ENCODE data around the gene TXNDC16.

Gene TXNDC16

DNA sequence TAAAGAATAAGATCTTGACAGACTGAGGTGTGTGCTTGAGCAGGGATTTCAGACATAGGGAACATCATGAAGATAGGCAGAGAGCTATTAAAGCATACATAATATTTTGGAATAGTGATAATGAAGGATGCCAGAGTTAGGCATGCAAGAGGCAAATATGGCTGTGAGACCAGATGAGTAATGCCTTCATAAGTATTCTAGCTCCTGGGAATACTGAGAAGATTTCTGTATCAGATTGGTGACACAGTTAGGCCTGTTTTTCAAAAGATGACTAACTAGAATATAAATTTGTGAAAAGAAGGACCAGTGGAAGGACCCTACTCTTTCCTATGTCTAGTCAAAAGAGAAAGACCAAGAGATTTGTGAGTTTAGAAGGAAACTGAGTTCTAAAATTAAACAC lies 108.8 kb downstream of the TXNDC16 start:
- DNase-seq: no peak

DNA sequence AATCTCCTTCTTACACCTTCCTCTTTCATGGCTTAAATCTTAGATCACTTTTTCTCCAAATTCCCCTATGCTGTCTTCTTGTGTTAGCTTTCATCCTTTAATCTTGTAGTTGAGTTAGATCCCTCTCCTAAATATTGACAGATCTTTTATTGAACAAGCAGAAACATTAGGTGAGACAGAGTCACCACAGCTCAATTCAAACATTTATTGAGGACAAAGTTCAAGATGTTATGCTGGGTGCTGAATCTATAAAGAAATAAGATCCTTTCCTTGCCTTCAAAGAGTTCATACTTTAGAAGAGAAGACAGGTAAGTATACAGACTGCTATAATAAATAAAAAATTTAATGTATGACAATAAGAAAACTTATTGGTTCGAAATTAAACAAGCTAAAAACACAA lies 109.7 kb downstream of the TXNDC16 start:
- DNase-seq: no peak

DNA sequence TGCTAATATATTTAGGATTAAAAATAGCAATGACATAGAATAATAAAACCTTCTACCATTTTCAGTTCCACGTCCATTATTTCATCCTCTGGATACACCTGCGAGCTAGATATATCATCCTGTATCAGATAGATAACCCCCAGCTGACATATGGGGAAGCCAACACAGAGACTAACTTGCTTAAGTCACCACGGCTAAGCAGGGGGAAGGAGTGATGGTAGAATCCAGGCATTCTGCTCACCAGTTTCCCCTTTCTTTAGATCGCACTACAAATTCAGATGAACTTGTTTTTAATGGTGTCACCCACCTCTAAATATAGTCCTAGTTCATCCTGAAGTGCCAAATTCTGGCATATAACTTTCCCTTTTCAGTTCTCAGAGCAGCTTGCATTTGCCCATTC lies 110.1 kb downstream of the TXNDC16 start:
- DNase-seq: no peak

DNA sequence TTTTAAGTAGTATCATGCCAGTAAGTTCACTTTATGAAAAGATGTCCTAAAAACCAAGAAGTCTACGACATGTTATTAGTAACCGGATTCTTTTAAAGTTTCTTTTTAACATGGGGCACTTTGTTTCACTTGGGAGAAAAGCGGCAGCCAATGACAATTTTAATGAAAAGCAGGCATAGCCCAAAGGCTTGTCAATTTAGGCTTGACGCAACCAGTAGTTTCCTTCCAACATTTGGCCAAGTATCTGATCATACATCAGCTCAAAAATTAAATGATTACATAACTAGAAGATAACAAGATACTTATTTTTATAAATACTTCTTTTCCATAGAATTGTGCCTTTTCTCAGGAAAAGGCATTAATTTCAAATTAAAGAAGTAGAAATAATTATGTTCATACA lies 112.8 kb downstream of the TXNDC16 start:
- DNase-seq: no peak

DNA sequence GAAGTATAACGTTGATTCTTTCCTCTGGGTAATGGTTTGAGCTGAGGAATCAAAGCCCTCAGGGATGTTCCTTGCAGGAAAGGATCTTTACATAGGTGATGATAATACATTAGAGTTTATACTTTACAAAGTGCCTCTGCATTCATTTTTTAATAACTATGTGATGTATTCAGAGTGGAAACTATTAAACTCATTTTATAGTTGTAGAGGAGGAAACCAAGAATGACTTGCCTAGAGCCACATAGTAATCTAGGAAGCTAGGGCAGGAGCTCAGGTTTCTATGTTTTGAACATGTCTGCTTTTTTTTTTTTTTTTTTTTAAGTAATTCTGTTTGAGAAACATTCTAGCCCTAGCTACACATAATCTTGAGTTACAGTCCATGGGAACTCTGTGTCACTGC lies 117.3 kb downstream of the TXNDC16 start:
- no peak for DNase-seq

DNA sequence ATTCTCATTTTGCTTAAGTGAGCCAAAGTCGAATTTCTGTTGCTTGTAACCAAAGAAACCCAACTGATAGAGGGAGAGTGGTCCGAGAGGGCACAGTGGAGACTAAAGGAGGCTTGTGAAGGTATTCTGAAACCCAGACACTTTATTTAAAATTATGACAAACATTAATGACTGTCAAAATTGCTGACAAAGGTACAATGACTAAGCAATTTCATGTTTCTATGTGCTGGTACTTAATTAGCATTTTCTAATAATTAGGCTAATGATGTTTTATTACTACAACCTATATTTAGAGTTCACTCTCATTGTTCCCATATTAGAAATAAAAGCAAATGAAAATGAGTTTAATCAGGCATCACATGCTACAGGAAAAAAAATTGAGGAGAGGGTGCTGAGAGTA lies 121.8 kb downstream of the TXNDC16 start:
- no peak for DNase-seq

DNA sequence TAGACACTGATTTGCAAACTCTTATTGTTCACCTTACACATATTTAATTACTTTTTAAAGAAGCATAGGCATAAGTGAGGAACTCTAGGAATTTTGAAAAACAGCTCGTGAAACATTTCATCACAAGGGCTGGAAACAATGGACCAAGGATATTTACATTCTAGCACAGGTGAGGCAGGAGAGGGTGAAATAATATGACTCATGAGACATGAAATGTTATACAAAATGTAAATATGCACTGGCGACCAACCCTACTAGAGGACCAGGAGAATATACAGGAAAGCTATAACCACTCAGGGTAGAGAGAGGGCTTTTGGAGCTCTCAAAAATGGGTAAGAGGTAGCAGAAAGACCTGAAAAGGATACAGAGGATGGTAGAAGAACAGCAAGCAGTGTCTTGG lies 122.9 kb downstream of the TXNDC16 start:
- DNase-seq: no peak

DNA sequence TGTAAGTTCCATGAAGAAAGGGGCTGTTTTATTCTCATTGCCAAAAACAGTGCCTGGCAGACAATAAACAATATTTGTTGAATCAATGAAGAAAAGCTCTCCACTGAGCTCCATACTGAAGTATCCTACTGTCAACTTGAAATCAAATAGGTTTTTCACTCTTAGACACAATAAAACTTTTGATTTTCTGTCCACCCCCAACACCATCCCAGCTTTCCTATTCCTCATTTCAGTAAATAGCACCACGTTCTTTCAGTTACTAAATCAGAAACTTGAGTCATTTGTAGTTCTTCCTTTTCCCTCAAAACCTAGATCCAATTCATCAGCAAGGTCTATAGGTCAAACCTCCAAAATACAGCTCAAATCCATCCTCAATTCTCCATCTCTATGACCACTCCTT lies 124.8 kb downstream of the TXNDC16 start:
- DNase-seq: no peak

DNA sequence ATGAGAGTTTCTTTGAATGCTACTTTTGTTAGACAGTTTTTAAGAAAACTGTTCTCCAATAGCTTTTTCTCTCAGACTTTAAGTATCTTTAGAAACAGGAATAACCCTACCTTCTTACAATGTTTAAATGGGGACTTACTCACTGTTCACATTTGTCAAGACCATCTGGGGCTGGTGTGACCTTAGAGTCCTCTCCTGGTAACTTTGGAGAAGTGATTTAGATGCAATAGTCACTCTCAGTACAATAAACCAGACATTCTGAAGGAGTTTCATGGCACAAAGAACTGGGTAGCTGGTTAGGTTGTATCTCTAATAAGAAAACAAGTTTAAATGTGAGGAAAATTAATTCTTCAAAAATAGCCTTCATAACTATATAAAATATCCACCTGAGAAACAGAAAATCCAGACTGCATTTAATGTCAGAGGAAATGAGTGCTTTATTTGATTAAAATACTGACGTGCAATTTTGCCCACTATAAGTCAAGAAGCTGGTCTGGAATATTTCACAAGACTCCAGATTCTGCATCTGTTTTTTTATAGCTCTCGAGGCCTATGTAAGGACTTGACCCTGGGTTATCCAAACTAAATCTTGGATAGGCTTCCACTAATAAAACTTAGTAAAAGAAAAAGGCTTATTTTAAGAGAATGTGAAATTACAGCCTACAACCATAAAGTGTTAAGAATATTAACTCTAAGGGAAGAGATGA lies 129.5 kb downstream of the TXNDC16 start:
- no peak for DNase-seq

DNA sequence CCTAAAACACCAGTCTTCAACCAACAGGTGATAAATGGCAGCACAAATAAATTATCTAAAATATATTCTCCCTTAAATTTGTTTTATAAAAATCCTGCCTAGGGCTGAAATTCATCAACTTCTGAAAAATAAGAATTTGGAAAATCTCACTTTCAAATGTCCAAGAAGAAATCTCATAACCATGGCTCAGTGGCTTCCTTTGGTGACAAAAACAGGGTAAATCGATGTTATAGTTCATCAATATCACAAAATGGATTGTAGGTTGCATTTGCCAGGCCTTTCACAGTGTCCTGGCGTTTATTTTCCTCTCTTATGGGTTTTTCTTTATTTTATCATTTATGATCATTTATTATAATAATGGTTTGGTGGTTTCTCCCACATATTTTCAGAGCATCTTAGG lies 135.2 kb downstream of the TXNDC16 start:
- no peak for DNase-seq

DNA sequence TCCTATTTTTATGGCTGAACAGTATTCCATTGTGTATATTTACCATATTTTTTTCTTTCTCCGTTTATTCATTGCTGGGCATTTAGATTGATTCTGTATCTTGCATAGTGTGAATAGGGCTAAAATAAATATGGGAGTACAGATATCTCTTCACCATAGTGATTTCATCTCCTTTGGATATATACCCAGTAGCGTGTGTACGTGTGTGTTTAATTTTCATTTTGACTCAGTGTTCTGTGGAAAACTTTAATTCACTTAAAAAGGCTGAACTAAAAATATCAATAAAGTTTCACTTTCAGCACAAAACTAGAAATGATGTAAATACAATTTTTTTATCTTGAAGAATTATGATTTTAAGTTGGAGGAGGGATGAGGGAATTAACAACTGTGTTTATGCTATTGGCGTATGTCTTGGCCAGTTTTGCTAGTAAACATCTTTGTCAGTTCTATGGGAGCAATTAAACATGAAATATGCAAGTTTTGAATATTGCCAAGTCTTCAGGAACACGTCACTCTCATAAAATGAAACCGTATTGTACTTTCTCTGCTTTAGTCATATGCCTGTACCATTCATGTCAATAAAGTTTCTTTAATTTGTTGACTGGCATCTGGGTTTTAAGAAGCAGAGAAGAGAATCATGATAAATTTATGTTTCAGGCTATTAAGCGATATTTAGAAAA lies 138.4 kb downstream of the TXNDC16 start:
- no peak for DNase-seq

DNA sequence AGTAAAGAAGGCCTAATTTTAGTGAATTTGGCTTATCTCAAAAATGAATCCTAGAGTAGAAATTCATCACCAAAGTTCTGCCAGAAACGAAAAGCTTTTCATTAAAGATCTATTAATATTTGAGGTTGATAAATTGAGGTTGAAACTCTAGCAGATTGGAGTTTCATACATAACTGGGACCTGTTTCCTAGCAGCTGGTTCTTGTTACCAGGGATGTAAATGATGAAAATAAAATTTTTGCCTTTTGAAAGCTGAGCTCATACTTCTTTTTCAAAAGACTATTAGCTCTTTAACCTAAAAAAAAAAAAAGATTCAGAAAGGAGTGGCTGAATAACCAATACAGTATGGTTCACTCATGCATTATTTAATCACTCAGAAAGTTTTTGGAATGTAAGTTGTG lies 139.9 kb downstream of the TXNDC16 start:
- DNase-seq: no peak

DNA sequence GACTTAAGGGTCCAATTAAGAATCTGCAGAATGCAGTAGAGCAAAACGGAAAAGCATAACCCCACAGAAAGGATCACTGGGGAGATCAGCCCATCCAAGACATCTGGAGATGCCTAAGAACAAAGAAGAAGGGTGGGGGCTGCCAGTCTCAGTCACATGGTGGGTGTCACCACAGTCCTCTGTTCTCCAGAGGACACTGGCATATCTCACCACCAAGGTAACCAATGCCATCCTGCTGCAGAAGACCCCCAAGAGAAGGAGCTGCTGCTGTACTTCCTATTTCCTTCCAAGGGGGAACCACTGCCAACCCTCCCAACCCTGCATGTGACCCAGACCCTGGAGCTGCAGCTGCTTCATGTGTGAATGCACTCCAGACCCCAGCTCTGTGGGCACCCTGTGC lies 147.0 kb downstream of the TXNDC16 start:
- no peak for DNase-seq

DNA sequence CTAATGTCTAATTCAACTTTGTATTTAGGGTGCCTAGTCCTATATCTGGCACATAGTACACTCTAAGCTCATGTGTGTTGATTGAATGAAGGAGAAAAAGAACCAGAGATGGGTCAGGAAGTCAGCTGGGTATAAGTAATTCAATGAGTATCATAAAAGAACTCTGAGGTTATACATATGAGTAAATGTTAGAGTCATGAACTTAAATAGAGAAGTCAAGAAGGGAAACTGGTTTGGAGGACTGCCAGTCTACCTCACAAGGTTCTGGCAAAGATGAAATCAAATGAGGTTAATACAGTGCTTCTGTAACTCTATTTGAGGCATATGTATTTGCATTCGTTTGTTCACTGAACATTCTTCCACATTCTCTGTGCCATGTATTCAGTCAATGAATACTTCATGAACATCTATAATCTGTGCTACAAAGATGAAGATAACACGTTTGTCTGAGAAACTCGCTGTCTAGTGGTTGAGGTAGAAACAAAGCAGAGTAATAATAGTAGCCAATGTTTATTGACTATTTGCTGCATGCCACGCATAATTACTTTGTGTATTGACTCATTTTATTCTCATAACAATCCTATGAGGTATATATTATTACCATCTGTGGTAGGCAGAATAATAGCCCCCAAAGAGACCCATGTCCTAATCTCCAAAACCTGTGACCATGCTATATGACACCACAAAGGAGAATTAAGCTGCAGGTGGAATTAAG lies 149.3 kb downstream of the TXNDC16 start:
- DNase-seq: peak; percentile 10

DNA sequence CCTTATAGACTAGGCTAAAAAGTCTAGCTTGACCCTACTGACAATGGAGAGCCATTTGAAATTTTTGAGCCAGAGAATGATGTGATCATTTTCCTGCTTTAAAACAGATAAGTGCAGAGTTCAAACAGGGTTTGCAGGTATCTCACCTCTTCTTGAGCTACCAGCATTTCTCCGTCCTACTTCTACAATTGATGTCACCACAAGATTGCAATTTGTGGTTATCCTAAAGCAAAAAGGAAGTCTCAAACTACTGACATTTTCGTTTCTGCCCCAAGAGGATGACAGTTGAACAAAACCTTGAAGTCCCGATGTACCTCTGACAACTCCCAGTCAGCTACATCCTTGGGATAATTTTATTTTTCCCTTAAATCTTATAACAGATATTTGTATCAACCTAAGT lies 151.5 kb downstream of the TXNDC16 start:
- DNase-seq: no peak

DNA sequence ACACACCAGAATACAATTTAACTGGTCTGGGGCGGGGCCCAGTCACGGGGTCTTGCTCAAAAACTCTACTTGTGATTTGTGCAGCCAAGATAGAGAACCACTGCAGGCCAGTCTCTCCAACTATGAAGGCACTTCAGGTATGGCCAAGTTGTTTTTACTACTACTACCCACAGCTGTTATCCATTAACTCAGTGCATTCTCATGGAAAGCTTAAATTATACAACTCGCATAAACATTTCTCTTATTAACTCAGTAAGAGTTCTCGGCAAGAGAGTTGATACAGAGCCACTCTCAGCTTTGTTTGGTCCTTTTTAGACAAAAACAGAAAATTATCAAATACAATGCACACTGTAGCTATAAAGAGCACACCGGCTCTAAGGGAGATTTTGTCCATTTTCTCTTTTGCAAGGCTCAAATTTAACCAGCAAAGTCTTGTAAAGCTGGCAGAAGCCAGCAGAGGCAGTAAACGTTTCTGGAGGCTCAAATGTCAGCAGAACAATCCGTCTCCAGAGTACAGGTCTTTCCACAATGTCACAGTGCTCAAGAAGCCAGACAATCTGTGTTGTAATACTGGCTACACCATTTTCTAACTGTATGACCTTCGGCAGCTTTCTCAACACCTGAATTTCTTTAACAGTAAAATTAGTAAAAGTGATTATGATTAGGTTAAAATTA lies 152.2 kb downstream of the TXNDC16 start:
- no peak for DNase-seq

DNA sequence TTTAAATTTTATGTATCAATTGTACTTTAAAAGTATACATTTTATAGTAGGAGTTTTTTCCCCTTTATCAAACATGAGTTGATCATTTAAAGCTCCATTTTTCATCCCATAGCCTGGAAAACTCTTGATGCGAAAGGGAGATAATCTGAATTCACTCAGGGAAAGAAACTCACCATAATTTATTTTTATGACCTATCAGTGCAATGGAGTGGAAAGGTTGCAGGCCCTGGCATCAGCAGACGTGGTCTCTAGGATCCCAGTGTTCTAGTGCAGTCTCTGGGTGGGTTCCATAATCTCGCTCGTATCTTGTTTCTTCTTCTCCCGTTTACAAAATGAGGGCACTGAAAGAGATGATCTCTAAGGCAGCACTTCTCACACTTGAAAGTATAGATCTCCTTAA lies 153.2 kb downstream of the TXNDC16 start:
- no peak for DNase-seq

DNA sequence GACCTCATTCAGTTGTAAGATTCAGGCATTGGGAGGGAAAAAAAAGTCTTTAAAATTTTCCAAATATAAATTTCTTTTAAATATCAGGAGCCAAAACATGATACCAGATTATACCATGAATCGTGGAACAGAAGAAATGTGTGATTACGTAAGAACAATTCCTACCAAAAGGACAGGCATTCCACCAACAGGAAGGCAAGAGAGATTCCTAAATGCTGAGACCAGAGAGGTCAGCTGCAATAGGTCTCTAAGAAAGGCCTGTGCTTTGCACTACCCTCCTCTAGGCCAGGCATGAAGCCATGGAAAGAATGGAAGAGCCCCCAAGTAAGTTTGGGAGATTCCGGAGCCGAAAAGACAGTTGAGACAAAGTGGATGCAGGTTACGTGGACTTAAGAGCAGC lies 154.5 kb downstream of the TXNDC16 start:
- no peak for DNase-seq

DNA sequence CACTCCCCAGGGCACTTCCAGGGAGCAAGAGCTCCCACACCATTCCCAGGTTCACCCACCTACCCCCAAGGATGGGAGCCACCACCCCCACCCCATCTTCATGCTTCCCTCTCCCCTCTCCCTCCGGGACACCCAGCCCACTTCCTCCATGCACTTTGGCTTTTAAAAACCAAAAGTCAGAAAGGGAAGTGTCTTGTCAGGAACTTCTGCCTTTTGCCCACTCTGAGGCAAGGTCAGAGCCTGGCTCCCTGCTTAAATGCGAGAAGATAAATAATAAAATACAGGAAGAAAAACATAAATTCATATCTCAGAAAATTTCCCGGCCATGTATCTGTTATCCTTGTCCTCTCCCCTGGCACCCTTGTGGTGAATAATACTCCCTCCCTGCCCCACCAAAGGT lies 156.6 kb downstream of the TXNDC16 start:
- no peak for DNase-seq

DNA sequence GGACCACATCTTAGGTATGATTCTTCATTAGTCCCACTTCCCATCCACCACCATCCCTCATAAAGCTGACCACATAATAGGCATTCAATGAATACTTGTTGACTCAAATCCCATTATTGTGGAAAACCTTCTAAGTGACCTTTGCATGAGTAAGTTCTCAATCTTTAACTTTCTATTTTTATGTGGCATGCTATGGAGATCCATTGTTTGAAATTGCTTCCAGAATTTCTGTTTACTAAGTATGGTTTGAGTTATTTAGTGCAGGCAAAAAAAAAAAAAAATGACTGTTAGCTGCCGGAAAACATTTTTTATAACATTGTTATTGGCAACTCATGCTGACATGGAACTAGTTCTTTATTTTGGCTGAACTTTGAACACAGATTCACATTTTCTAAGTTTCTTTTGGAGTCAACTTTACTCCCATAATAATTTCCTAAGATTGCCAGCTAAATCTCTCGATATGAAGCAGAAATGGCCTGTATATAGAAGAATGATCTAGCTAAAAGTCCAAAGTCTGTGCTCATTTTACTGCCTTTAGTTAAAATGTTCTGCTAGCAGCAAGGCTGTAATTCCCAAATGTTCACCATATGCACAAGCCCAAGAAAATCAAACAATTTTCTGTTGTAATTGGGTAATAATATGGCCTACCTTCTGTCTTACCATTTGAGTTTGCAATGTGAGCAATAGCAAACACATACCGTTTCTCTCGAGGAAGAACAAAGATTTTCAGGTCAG lies 160.3 kb downstream of the TXNDC16 start:
- no peak for DNase-seq

Data from stimulated activated naive CD4-positive, alpha-beta T cell treated with Interleukin-2 at 50 U/mL for 16 hours (primary cell).